CD4-positive, CD25-positive, alpha-beta regulatory T cell (primary cell): Measurements from ENCODE around the gene SLC6A9. TPM values are rescaled to one million over a fixed set of nuclear protein-coding genes. Genes with fewer than 3 reads are reported as not detected.

Experiments
- ATAC-seq, 2 donors: fragments of 150-1000 bp; cut with Tn5 transposase; one replicate each; pipeline ENCODE4 v1.10.0; 2021; ENCODE audit warnings: low read depth in 2 of 2, moderate number of reproducible peaks in 2 of 2, moderate library complexity in 1 of 2
- DNase-seq, 3 donors: peaks; one replicate each; pipeline versions ENCODE4 v3.0.0 to v3.0.0-alpha.2; 2012 to 2022; ENCODE audit warnings: mixed read lengths in 1 of 3
- H3K27ac ChIP-seq: one replicate; pipeline ENCODE4 v1.7.0; 2013; ENCODE audit warnings: mild to moderate bottlenecking, low read length; ENCODE audit not compliant: insufficient read depth, poor library complexity, severe bottlenecking
- H3K27me3 ChIP-seq: one replicate; pipeline ENCODE4 v1.7.0; 2013; ENCODE audit warnings: low read length; ENCODE audit not compliant: control insufficient read depth, insufficient read depth
- H3K36me3 ChIP-seq: one replicate; pipeline ENCODE4 v1.7.0; 2013; ENCODE audit warnings: mild to moderate bottlenecking, low read length, moderate library complexity; ENCODE audit not compliant: control insufficient read depth, insufficient read depth
- H3K4me1 ChIP-seq: 2 replicates; pipeline ENCODE4 v1.7.0; 2013; ENCODE audit warnings: mild to moderate bottlenecking, low read length; ENCODE audit not compliant: insufficient read depth, control insufficient read depth, poor library complexity, severe bottlenecking
- H3K4me3 ChIP-seq: one replicate; pipeline ENCODE4 v1.7.0; 2013; ENCODE audit warnings: low read depth, mild to moderate bottlenecking, low read length, moderate library complexity
- H3K9me3 ChIP-seq, 2 experiments: 1 replicate in 1 of 2; 2 replicates in 1 of 2; pipeline ENCODE4 v1.7.0; 2013; ENCODE audit warnings: low read length in 2 of 2, mild to moderate bottlenecking in 1 of 2, moderate library complexity in 1 of 2; ENCODE audit not compliant: control insufficient read depth in 2 of 2
- H3K27ac Mint-ChIP-seq, 3 donors: one replicate each; pipeline ENCODE4 v1.8.0; 2020 to 2022; ENCODE audit warnings: mild to moderate bottlenecking in 3 of 3, mixed read lengths in 3 of 3, moderate library complexity in 2 of 3
- H3K27me3 Mint-ChIP-seq: one replicate; pipeline ENCODE4 v1.8.0; 2022; ENCODE audit warnings: mild to moderate bottlenecking, mixed read lengths
- H3K36me3 Mint-ChIP-seq: one replicate; pipeline ENCODE4 v1.8.0; 2020; ENCODE audit warnings: mixed read lengths
- H3K4me1 Mint-ChIP-seq, 4 donors: one replicate each; pipeline ENCODE4 v1.8.0; 2020 to 2022; ENCODE audit warnings: mixed read lengths in 4 of 4, mild to moderate bottlenecking in 1 of 4
- H3K4me3 Mint-ChIP-seq, 4 donors: one replicate each; pipeline ENCODE4 v1.8.0; 2020 to 2022; ENCODE audit warnings: mild to moderate bottlenecking in 4 of 4, mixed read lengths in 4 of 4, moderate library complexity in 3 of 4
- H3K9me3 Mint-ChIP-seq, 7 donors: one replicate each; pipeline ENCODE4 v1.8.0; 2020 to 2022; ENCODE audit warnings: mixed read lengths in 7 of 7, mild to moderate bottlenecking in 3 of 7, moderate library complexity in 2 of 7
- polyA plus RNA-seq, 4 donors: library from polyadenylated mRNA; unstranded; fragments of 300-500 nt; fragmentation: Illumina TruSeq; gene quantifications; one replicate each; pipeline ENCODE4 v1.2.3, GENCODE V29; 2021
- total RNA-seq: library from RNA; stranded (reverse); gene quantifications from one replicate; pipeline ENCODE4 v1.2.3, GENCODE V29; 2022

Gene SLC6A9
- total and polyA plus RNA-seq, 5 donors from 2014 or later: 0.07 to 0.20 TPM; not detected in 3

DNA sequence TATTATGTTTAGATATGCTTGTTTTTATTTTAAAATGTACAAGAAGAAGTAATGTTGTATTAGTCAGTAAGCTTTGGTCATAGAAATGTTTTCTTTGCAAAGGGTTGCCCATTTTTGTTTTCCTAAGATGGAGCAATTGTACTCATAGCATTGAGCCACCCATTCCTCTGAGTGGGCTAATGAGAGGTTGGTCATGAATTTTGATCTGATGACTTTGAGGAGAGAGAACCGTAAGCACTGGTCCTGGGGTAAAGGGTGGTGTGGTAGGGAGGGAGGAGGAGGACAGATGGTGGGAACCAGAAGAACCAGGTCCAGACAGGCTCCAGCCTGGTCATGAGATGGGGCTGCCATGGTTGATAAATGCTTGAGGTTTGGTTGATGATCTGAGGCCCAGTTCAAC is 15.9 kb upstream of the SLC6A9 start:
- Mint-ChIP-seq H3K9me3 (no peaks in the 10 kb centered on the region), H3K4me1 (peaks cover 0 to 6% (median 1%) of the 10 kb centered on the region in 4 donors)

GRCh38 chr1:44045064-44045463 is 13.8 kb upstream of the SLC6A9 start:
- Mint-ChIP-seq H3K36me3 (no peaks in the 10 kb centered on the region), H3K4me1 (peaks cover 0 to 6% (median 1%) of the 10 kb centered on the region in 4 donors), H3K27me3 (peaks cover 30% of the 10 kb centered on the region), H3K4me3 (peak overlapping the region in 1 of 4 donors; percentile 44), H3K9me3 (no peaks in the 10 kb centered on the region), H3K27ac (no peak overlapping the region)
- Histone ChIP-seq H3K9me3 (no peaks in the 10 kb centered on the region), H3K27ac (no peak overlapping the region), H3K36me3 (no peaks in the 10 kb centered on the region), H3K27me3 (peaks cover 2% of the 10 kb centered on the region), H3K4me1 (no peaks in the 10 kb centered on the region), H3K4me3 (no peak overlapping the region)
- ATAC-seq (no peak), DNase-seq (no peak)

More for the DNA sequence above, 15.9 kb upstream of the SLC6A9 start:
- Mint-ChIP-seq H3K27me3 (peaks cover 24% of the 10 kb centered on the region), H3K36me3 (no peaks in the 10 kb centered on the region), H3K27ac (no peak overlapping the region), H3K4me3 (no peak overlapping the region)
- Histone ChIP-seq H3K4me3 (no peak overlapping the region), H3K36me3 (no peaks in the 10 kb centered on the region), H3K27ac (no peak overlapping the region), H3K27me3 (peaks cover 2% of the 10 kb centered on the region), H3K9me3 (no peaks in the 10 kb centered on the region), H3K4me1 (no peaks in the 10 kb centered on the region)
- ATAC-seq: no peak
- DNase-seq: no peak

- no peak overlapping the region for H3K4me3 Mint-ChIP-seq
- no peaks in the 10 kb centered on the region for H3K9me3 ChIP-seq
- no peak overlapping the region for H3K27ac ChIP-seq
- no peak overlapping the region for H3K4me3 ChIP-seq
- DNase-seq (no peak), ATAC-seq (no peak)
- no peaks in the 10 kb centered on the region for H3K4me1 ChIP-seq
- H3K36me3 ChIP-seq: no peaks in the 10 kb centered on the region
- H3K4me1 Mint-ChIP-seq: peaks cover 0 to 6% (median 1%) of the 10 kb centered on the region in 4 donors
- no peak overlapping the region for H3K27ac Mint-ChIP-seq
- no peaks in the 10 kb centered on the region for H3K9me3 Mint-ChIP-seq
- H3K27me3 Mint-ChIP-seq: peaks cover 30% of the 10 kb centered on the region
- no peaks in the 10 kb centered on the region for H3K36me3 Mint-ChIP-seq
- H3K27me3 ChIP-seq: peaks cover 2% of the 10 kb centered on the region
Observed at GRCh38 chr1:44044071-44044801, 13.0 kb upstream of the SLC6A9 start.

DNA sequence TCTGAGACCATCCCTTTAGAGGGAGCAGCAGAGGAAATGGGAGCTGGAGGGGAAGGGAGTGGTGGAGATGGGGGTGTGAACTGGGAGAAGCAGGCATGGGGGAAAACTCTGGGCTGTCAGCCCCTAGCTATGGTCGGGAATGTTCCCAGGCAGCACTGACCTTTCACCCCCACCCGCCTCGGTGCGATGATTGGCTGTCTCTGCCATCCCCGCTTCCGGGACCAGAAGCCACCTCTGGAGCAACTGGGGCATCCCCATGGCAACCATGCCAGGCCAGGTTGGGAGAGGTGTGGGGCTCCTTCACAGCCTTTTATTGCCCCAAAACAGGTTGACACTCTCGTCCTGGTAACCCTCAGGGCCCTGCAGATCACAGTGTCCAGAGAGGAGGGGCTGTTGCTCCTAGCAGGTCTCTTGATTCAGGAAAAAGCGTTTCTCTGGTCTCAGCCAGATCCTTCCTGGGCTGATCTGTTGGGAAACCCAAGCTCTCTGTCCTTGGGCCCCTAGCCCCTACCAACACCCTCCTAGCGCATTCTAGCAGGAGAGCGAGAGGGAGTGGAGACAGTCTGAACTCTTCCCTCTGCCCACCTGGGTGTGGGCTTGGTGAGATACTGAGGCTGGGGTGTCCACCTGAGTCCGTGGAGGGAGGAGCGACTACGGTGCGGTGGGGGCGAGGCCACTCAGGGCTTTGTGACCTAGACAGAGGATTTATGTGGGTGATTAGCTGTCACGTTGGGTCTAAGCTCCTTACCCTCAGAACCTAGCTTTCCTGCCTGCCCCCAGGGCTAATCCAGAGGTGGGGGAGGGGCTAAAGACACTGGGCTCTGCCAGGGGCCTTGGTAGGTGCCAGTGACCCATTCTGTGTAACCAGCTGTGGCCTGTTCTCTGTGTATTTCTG is 12.2 kb upstream of the SLC6A9 start:
- no peak overlapping the region for H3K4me3 ChIP-seq
- no peaks in the 10 kb centered on the region for H3K9me3 Mint-ChIP-seq
- H3K27me3 ChIP-seq: peaks cover 2% of the 10 kb centered on the region
- H3K4me3 Mint-ChIP-seq: no peak overlapping the region
- peaks cover 0 to 6% (median 1%) of the 10 kb centered on the region in 4 donors for H3K4me1 Mint-ChIP-seq
- H3K27me3 Mint-ChIP-seq: peaks cover 34% of the 10 kb centered on the region
- H3K36me3 Mint-ChIP-seq: no peaks in the 10 kb centered on the region
- H3K9me3 ChIP-seq: no peaks in the 10 kb centered on the region
- no peak overlapping the region for H3K27ac Mint-ChIP-seq
- no peaks in the 10 kb centered on the region for H3K4me1 ChIP-seq
- H3K36me3 ChIP-seq: no peaks in the 10 kb centered on the region
- ATAC-seq (no peak), DNase-seq (no peak)
- no peak overlapping the region for H3K27ac ChIP-seq

DNA sequence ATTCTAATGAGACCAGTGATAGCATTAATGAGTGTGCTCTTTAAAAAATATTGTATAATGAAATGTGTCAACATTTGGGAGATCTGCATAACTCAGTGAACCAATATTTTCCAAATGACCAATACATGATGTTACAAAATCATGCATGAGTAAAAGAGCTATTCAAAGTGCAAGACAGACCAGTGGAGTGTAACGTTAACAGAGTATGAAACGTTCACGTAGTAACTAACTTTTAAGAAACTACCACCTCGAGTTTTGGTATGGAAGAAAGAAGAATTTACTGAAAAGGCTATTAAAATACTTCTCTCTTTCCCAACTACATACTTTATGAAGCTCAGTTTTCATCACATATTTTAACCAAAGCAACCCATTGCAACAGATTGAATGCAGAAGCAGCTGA is 9.6 kb upstream of the SLC6A9 start:
- DNase-seq: no peak
- Histone ChIP-seq H3K36me3 (no peaks in the 10 kb centered on the region), H3K4me1 (no peaks in the 10 kb centered on the region), H3K9me3 (no peaks in the 10 kb centered on the region), H3K27me3 (peaks cover 2% of the 10 kb centered on the region), H3K4me3 (no peak overlapping the region), H3K27ac (no peak overlapping the region)
- Mint-ChIP-seq H3K27me3 (peaks cover 22% of the 10 kb centered on the region), H3K36me3 (no peaks in the 10 kb centered on the region), H3K9me3 (no peaks in the 10 kb centered on the region), H3K4me1 (no peaks in the 10 kb centered on the region), H3K4me3 (no peak overlapping the region), H3K27ac (no peak overlapping the region)
- no peak for ATAC-seq

- no peak overlapping the region for H3K4me3 Mint-ChIP-seq
- no peak for DNase-seq
- Histone ChIP-seq H3K4me1 (no peaks in the 10 kb centered on the region), H3K27me3 (peaks cover 2% of the 10 kb centered on the region), H3K9me3 (no peaks in the 10 kb centered on the region), H3K4me3 (no peak overlapping the region), H3K36me3 (no peaks in the 10 kb centered on the region), H3K27ac (no peak overlapping the region)
- H3K27me3 Mint-ChIP-seq: peaks cover 18% of the 10 kb centered on the region
- no peaks in the 10 kb centered on the region for H3K9me3 Mint-ChIP-seq
- no peaks in the 10 kb centered on the region for H3K4me1 Mint-ChIP-seq
- H3K36me3 Mint-ChIP-seq: no peaks in the 10 kb centered on the region
- no peak overlapping the region for H3K27ac Mint-ChIP-seq
- no peak for ATAC-seq
Observed at GRCh38 chr1:44040418-44040817, 9.2 kb upstream of the SLC6A9 start.

DNA sequence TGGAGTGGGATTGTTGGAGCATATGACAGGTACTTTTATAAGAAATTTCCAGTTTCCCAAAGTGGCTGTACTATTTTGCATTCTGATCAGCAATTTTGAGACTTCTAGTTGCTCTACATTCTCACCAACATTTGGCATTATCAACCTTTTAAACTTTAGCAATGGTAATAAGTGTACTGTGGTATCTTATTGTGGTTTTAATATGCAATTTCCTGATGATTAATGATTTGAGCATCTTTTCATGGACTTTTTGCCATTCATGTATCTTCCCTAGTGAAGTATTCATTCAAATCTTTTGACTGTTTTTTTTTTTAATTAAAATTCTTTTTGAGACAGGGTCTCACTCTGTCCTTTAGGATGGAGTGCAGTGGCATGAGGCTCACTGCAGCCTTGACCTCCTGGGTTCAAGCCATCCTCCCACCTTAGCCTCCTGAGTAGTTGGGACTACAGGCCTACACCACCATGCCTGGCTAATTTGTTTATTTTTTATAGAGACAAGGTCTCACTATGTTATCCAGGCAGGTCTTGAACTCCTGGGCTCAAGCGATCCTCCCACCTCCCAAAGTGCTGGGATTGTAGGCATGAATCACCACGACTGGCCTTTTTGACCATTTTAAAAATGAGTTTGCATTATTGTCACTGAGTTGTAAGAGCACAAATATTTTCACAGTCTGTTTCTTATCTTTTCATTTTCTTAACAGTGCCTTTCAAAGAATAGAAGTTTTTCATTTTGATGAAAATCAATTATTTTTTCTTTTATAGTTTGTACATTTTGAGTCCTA is 7.8 kb upstream of the SLC6A9 start:
- Mint-ChIP-seq H3K27me3 (peaks cover 16% of the 10 kb centered on the region), H3K27ac (no peak overlapping the region), H3K4me3 (no peak overlapping the region), H3K36me3 (no peaks in the 10 kb centered on the region), H3K4me1 (no peaks in the 10 kb centered on the region), H3K9me3 (no peaks in the 10 kb centered on the region)
- Histone ChIP-seq H3K36me3 (no peaks in the 10 kb centered on the region), H3K4me1 (no peaks in the 10 kb centered on the region), H3K4me3 (no peak overlapping the region), H3K27me3 (peaks cover 2% of the 10 kb centered on the region), H3K27ac (no peak overlapping the region), H3K9me3 (no peaks in the 10 kb centered on the region)
- no peak for ATAC-seq
- no peak for DNase-seq
